Hematopoietic multipotent progenitor cell (in vitro differentiated cells): ENCODE data around the gene WDR38. TPM values are rescaled to one million over a fixed set of nuclear protein-coding genes. Genes with fewer than 3 reads are reported as not detected.

Experiments used
- DNase-seq, 3 donors: peaks; one replicate each; pipeline ENCODE4 v3.0.0-alpha.2; 2011 to 2015; ENCODE audit warnings: low read depth in 2 of 3, low spot score in 2 of 3
- total RNA-seq: library from RNA; depleted of rRNA; stranded (reverse); fragments of >200 nt; gene quantifications from one replicate; pipeline ENCODE4 v1.2.3, GENCODE V29; 2012

Gene WDR38
- total RNA-seq, 1 donor: not detected

GRCh38 chr9:124857533-124858162, 4.4 kb downstream of the WDR38 start:
- DNase-seq: no peak

- no peak for DNase-seq
These were observed 5.2 kb downstream of the WDR38 start for GRCh38 chr9:124858330-124859046.

GRCh38 chr9:124859803-124860581, 6.7 kb downstream of the WDR38 start:
- DNase-seq: no peak

GRCh38 chr9:124860582-124861341, 7.5 kb downstream of the WDR38 start:
- DNase-seq: no peak

GRCh38 chr9:124861342-124862229, 8.3 kb downstream of the WDR38 start, which contains the start of the genes ARPC5L and RPL35:
TSS of gene ARPC5L (plus strand) at chr9:124862130. CDS start at chr9:124869291, 7,161 bp downstream.
TSS of gene RPL35 (minus strand) at chr9:124861957. CDS start at chr9:124861912, 45 bp downstream.
- peak; percentile 88 to 96 (median 95) for DNase-seq

GRCh38 chr9:124863371-124863871, 10.2 kb downstream of the WDR38 start:
- no peak for DNase-seq

GRCh38 chr9:124868511-124869465, 15.5 kb downstream of the WDR38 start:
- DNase-seq: peak; percentile 75 to 94 (median 91)

GRCh38 chr9:124869466-124869985, 16.3 kb downstream of the WDR38 start:
- no peak for DNase-seq

- DNase-seq: peak in 2 of 3 donors; percentile 80 to 82
These were observed 16.8 kb downstream of the WDR38 start for GRCh38 chr9:124869986-124870560.

GRCh38 chr9:124870723-124871122, 17.5 kb downstream of the WDR38 start:
- DNase-seq: peak in 1 of 3 donors; percentile 19

- DNase-seq: no peak
These were observed 17.9 kb downstream of the WDR38 start for GRCh38 chr9:124871156-124871561.

- no peak for DNase-seq
These were observed 20.4 kb downstream of the WDR38 start for GRCh38 chr9:124873664-124874063.

- DNase-seq: no peak
These were observed 22.2 kb downstream of the WDR38 start for GRCh38 chr9:124875501-124875900.

- DNase-seq: no peak
These were observed 23.9 kb downstream of the WDR38 start for GRCh38 chr9:124877021-124877782.

- no peak for DNase-seq
These were observed 24.8 kb downstream of the WDR38 start for GRCh38 chr9:124878021-124878420.

- no peak for DNase-seq
These were observed 25.3 kb downstream of the WDR38 start for GRCh38 chr9:124878518-124878917.

GRCh38 chr9:124879226-124879625, 26.0 kb downstream of the WDR38 start:
- no peak for DNase-seq
